PC-3 (cell line): ENCODE results near the gene TUBA4A.

Experiments used
- EZH2 ChIP-seq: fragments of 300-600 bp; sonication (generic); IDR thresholded peaks from one replicate; pipeline ENCODE4 v1.6.1; 2017; ENCODE audit warnings: antibody characterized with exemption, mild to moderate bottlenecking, low read length; ENCODE audit not compliant: unreplicated experiment
- TF ChIP-seq, protein P1 (sequence below): fragments of 300-600 bp; sonication (generic); conservative IDR thresholded peaks from 2 replicates; pipeline ENCODE4 v1.5.1; 2017; ENCODE audit warnings: antibody characterized with exemption, low read depth, mild to moderate bottlenecking, low read length

- TF ChIP-seq, protein P1, sequence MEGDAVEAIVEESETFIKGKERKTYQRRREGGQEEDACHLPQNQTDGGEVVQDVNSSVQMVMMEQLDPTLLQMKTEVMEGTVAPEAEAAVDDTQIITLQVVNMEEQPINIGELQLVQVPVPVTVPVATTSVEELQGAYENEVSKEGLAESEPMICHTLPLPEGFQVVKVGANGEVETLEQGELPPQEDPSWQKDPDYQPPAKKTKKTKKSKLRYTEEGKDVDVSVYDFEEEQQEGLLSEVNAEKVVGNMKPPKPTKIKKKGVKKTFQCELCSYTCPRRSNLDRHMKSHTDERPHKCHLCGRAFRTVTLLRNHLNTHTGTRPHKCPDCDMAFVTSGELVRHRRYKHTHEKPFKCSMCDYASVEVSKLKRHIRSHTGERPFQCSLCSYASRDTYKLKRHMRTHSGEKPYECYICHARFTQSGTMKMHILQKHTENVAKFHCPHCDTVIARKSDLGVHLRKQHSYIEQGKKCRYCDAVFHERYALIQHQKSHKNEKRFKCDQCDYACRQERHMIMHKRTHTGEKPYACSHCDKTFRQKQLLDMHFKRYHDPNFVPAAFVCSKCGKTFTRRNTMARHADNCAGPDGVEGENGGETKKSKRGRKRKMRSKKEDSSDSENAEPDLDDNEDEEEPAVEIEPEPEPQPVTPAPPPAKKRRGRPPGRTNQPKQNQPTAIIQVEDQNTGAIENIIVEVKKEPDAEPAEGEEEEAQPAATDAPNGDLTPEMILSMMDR = no peak
- no peak for TF ChIP-seq EZH2
Observed at GRCh38 chr2:219221957-219222518, 31.7 kb downstream of the TUBA4A start.
